ENCODE data around the gene TRIM71.

GRCh38 chr3:32930161-32930560, 112.4 kb downstream of the TRIM71 start:
- TF ChIP-seq CTCF (IDR thresholded peaks at IDR 0.05; ENCODE audit: borderline replicate concordance, extremely low read depth, low read length, poor library complexity, severe bottlenecking) (no peak), EZH2 (IDR thresholded peaks at IDR 0.05; ENCODE audit: borderline replicate concordance, low read depth, low read length, severe bottlenecking) (no peak)

Measured in DND-41 (cell line).